Coronary artery (tissue), 2 donors: ENCODE data around the gene KCTD13.

Source experiments
- DNase-seq: peaks from one replicate; pipeline ENCODE4 v3.0.0-alpha.2; 2017; ENCODE audit warnings: low spot score
- H3K27ac ChIP-seq, 2 donors: fragments of 200-600 bp; sonication (generic); one replicate each; pipeline ENCODE4 v1.5.1; 2016 to 2019
- H3K4me3 ChIP-seq: fragments of 200-600 bp; sonication (generic); 2 replicates; pipeline ENCODE4 v1.5.1; 2016; ENCODE audit warnings: mild to moderate bottlenecking, moderate library complexity
- CTCF ChIP-seq: fragments of 200-600 bp; sonication (generic); IDR thresholded peaks from one replicate; pipeline ENCODE4 v1.5.1; 2019; ENCODE audit warnings: antibody characterized with exemption

Gene KCTD13

GRCh38 chr16:29857133-29857760, 68.8 kb downstream of the KCTD13 start:
- no peak for TF ChIP-seq CTCF
- H3K4me3 ChIP-seq, result no peak overlapping the region
- DNase-seq, result no peak
- H3K27ac ChIP-seq, result no peak overlapping the region
